ENCODE results near the gene SLC17A6. TPM values are rescaled to one million over a fixed set of nuclear protein-coding genes. Genes with fewer than 3 reads are reported as not detected.

Gene SLC17A6
- total and polyA plus RNA-seq, 8 donors = 0.12 to 4.0 (median 0.19) TPM

GRCh38 chr11:22331771-22332170 is 6.4 kb upstream of the SLC17A6 start:
- Histone ChIP-seq H3K4me3 (no peak overlapping the region), H3K36me3 (no peaks in the 10 kb centered on the region), H3K27ac (no peak overlapping the region), H3K27me3 (peaks cover 0 to 8% (median 3%) of the 10 kb centered on the region in 4 donors), H3K4me1 (no peaks in the 10 kb centered on the region), H3K9me3 (no peaks in the 10 kb centered on the region)
- FAIRE-seq (no peak), ATAC-seq (no peak), DNase-seq (no peak)
- WGBS, 2 donors = 36 to 55% methylated on average over 4 of the region's 4 CpGs
- TF ChIP-seq CTCF (IDR thresholded peaks at IDR 0.05) = no peak
- intact Hi-C loops (cut with DNase I) = no loop called here

GRCh38 chr11:22336587-22336986 is 1.6 kb upstream of the SLC17A6 start:
- intact Hi-C loops (cut with DNase I) = no loop called here
- ATAC-seq (no peak), DNase-seq (no peak), FAIRE-seq (no peak)
- H3K4me3 ChIP-seq = no peak overlapping the region
- TF ChIP-seq CTCF (IDR thresholded peaks at IDR 0.05) = no peak
- H3K9me3 ChIP-seq = no peaks in the 10 kb centered on the region
- H3K4me1 ChIP-seq = no peaks in the 10 kb centered on the region
- no peaks in the 10 kb centered on the region for H3K36me3 ChIP-seq
- peaks cover 5 to 30% (median 21%) of the 10 kb centered on the region in 4 donors for H3K27me3 ChIP-seq
- H3K27ac ChIP-seq = no peak overlapping the region

- H3K27me3 ChIP-seq = peaks cover 5 to 47% (median 21%) of the 10 kb centered on the region in 4 donors
- H3K9me3 ChIP-seq = no peaks in the 10 kb centered on the region
- no peak for FAIRE-seq
- intact Hi-C loops (cut with DNase I) = loop anchor here in 2 of 3 donors (5.0 to 10.0 kb wide), 3 partner anchors 193 to 455 kb away; no protein-coding TSS in a partner anchor
- no peak for TF ChIP-seq CTCF (IDR thresholded peaks at IDR 0.05)
- WGBS, 2 donors = 12 to 18% methylated on average over 9 of the region's 9 CpGs
- no peak for ATAC-seq
- H3K36me3 ChIP-seq = no peaks in the 10 kb centered on the region
- no peak overlapping the region for H3K4me3 ChIP-seq
- no peaks in the 10 kb centered on the region for H3K4me1 ChIP-seq
- no peak for DNase-seq
- H3K27ac ChIP-seq = no peak overlapping the region
These were observed 1.4 kb downstream of the SLC17A6 start for GRCh38 chr11:22339611-22340010.

GRCh38 chr11:22340235-22340634 is 2.1 kb downstream of the SLC17A6 start:
- Histone ChIP-seq H3K27ac (no peak overlapping the region), H3K9me3 (no peaks in the 10 kb centered on the region), H3K4me1 (no peaks in the 10 kb centered on the region), H3K27me3 (peaks cover 5 to 49% (median 21%) of the 10 kb centered on the region in 4 donors), H3K36me3 (no peaks in the 10 kb centered on the region), H3K4me3 (no peak overlapping the region)
- WGBS, 2 donors = 27 to 43% methylated on average over 6 of the region's 6 CpGs
- intact Hi-C loops (cut with DNase I) = loop anchor here in 2 of 3 donors (5.0 to 10.0 kb wide), 3 partner anchors 192 to 455 kb away; no protein-coding TSS in a partner anchor
- no peak for FAIRE-seq
- no peak for ATAC-seq
- TF ChIP-seq CTCF (IDR thresholded peaks at IDR 0.05) = no peak
- no peak for DNase-seq

- peak in 1 of 4 donors; percentile 32 for ATAC-seq
- TF ChIP-seq CTCF (IDR thresholded peaks at IDR 0.05) = no peak
- H3K27ac ChIP-seq = no peak overlapping the region
- no peak for FAIRE-seq
- DNase-seq = peak in 1 of 6 donors; percentile 46
- no peaks in the 10 kb centered on the region for H3K4me1 ChIP-seq
- H3K4me3 ChIP-seq = no peak overlapping the region
- WGBS, 2 donors = 16 to 18% methylated on average over 40 of the region's 40 CpGs
- H3K36me3 ChIP-seq = no peaks in the 10 kb centered on the region
- peaks cover 5 to 49% (median 19%) of the 10 kb centered on the region in 4 donors for H3K27me3 ChIP-seq
- H3K9me3 ChIP-seq = no peaks in the 10 kb centered on the region
- intact Hi-C loops (cut with DNase I) = loop anchor here in 2 of 3 donors (5.0 to 10.0 kb wide), 3 partner anchors 191 to 454 kb away; no protein-coding TSS in a partner anchor
These were observed 2.8 kb downstream of the SLC17A6 start for GRCh38 chr11:22340701-22341587.

All from pancreas (tissue), 10 donors.